Uterine smooth muscle cell (primary cell): ENCODE measurements around the gene TLK1. TPM values are rescaled to one million over a fixed set of nuclear protein-coding genes. Genes with fewer than 3 reads are reported as not detected.

Experiments used
- total RNA-seq: library from RNA; depleted of rRNA; stranded (reverse); fragments of >200 nt; gene quantifications from 2 replicates; pipeline ENCODE4 v1.2.3, GENCODE V29; 2014

Gene TLK1
- total RNA-seq: 19.1 and 27.0 TPM in 2 replicates

DNA sequence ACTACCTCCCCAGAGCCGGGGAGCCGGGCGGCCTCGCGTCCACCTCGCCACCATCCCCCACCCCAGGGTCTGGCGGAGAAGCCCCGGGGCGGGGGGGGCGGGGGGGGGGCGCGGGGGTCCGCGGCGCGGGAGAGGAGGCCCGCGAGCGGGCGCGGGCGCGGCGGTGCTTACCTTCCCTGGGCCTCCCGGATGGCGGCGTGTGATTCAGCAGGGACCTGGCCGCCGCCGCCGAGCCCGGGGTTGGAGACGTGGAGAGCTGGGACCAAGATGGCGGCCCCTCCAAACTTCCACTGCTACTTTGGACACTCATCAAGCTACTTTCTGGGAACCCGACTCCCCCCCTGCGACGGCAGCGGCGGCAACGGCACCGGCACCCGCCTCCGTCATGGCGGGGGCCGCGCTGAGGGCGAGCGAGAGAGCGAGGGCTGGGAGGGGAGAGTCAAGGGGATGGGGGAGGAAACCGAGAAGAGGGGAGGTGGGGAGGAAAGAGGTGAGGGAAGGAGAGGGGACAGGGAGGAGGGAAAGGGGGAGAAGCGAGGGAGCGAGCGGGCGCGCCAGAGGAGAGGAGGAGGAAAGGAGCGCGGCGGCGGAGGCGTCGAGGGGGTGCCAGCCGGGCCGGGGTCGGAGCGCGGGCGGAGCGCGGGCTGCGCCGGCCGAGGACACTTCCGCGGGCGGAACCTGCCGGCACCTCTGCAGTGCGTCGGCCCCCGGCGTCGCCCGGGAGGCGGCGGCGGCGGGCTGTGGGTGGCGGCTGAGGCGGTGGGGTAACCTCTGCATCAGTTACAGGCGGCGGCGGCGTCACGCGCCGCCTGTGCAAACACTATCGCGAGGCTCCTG lies at the start of gene TLK1:
Gene TLK1, minus strand, starts transcription at position 775 of the 837 bp plus-strand sequence. Its CDS starts 465 bp downstream, at position 310.

Other genes starting within 250 kb of the TLK1 start
- 36.2 and 39.0 TPM in 2 replicates for gene GORASP2, start 231.6 kb downstream of the TLK1 start, total RNA-seq